SK-N-SH (cell line): ENCODE results near the gene RPAP2.

Experiments
- EP300 ChIP-seq, 2 experiments: IDR thresholded peaks; 2 replicates each; pipeline versions ENCODE4 v1.4.0 to v1.6.1; 2012; ENCODE audit warnings: borderline replicate concordance in 1 of 2, low read depth in 1 of 2, low read length in 1 of 2
- GATA2 ChIP-seq: sonication (generic); formaldehyde crosslinking; IDR thresholded peaks from 2 replicates; pipeline ENCODE4 v1.5.0; 2020; ENCODE audit warnings: mild to moderate bottlenecking, missing genetic modification reagents
- MAX ChIP-seq: IDR thresholded peaks from 2 replicates; pipeline ENCODE4 v1.4.0; 2012; ENCODE audit warnings: low read depth
- RAD21 ChIP-seq: IDR thresholded peaks from 2 replicates; pipeline ENCODE4 v1.6.1; 2012; ENCODE audit warnings: mild to moderate bottlenecking, low read length
- TAF1 ChIP-seq: IDR thresholded peaks from 2 replicates; pipeline ENCODE4 v1.6.1; 2012; ENCODE audit warnings: low read depth, mild to moderate bottlenecking, low read length, moderate library complexity, borderline replicate concordance
- TEAD4 ChIP-seq: IDR thresholded peaks from 2 replicates; pipeline ENCODE4 v1.4.0; 2012; ENCODE audit warnings: mild to moderate bottlenecking, borderline replicate concordance; ENCODE audit not compliant: insufficient read depth

GRCh38 chr1:92307980-92308379, 9.1 kb downstream of the RPAP2 start:
- no peak for TF ChIP-seq EP300 (IDR thresholded peaks at IDR 0.05; ENCODE audit: borderline replicate concordance in 1 of 2, low read depth in 1 of 2, low read length in 1 of 2)
- no peak for TF ChIP-seq TEAD4
- no peak for TF ChIP-seq TAF1
- no peak for TF ChIP-seq RAD21
- no peak for TF ChIP-seq MAX
- no peak for TF ChIP-seq GATA2
